Ascending aorta (tissue), 2 donors: ENCODE measurements around the gene ADORA1. TPM values are rescaled to one million over a fixed set of nuclear protein-coding genes. Genes with fewer than 3 reads are reported as not detected.

Source experiments
- DNase-seq, 2 donors: peaks; one replicate each; pipeline ENCODE4 v3.0.0-alpha.2; 2019; ENCODE audit warnings: low spot score in 2 of 2
- H3K27ac ChIP-seq, 2 donors: fragments of 200-600 bp; sonication (generic); one replicate each; pipeline ENCODE4 v1.5.1; 2016 to 2017; ENCODE audit warnings: mild to moderate bottlenecking in 1 of 2
- H3K27me3 ChIP-seq: fragments of 200-600 bp; sonication (generic); one replicate; pipeline ENCODE4 v1.5.1; 2017
- H3K36me3 ChIP-seq, 2 donors: fragments of 200-600 bp; sonication (generic); one replicate each; pipeline ENCODE4 v1.5.1; 2016
- H3K4me1 ChIP-seq, 2 donors: fragments of 200-600 bp; sonication (generic); one replicate each; pipeline ENCODE4 v1.5.1; 2016 to 2017; ENCODE audit warnings: mild to moderate bottlenecking in 1 of 2
- H3K4me3 ChIP-seq, 2 donors: fragments of 200-600 bp; sonication (generic); one replicate each; pipeline ENCODE4 v1.5.1; 2016 to 2017; ENCODE audit warnings: mild to moderate bottlenecking in 1 of 2
- H3K9me3 ChIP-seq, 2 donors: fragments of 200-600 bp; sonication (generic); one replicate each; pipeline ENCODE4 v1.5.1; 2016
- CTCF ChIP-seq, 3 experiments: fragments of 200-600 bp in 2 of 3; fragments of 450-650 bp in 1 of 3; sonication (generic) in 2 of 3; IDR thresholded peaks; one replicate each; pipeline ENCODE4 v1.5.1; 2016 to 2019; ENCODE audit warnings: antibody characterized with exemption in 3 of 3, mild to moderate bottlenecking in 1 of 3, moderate library complexity in 1 of 3
- intact Hi-C: fragments of 100-400 bp; cut with DNase I; formaldehyde crosslinking; loops from one replicate; pipeline ENCODE4 v1.15.1; 2023
- total RNA-seq: library from RNA; depleted of rRNA; stranded (reverse); fragments of >200 nt; gene quantifications from one replicate; pipeline ENCODE4 v1.1.0, GENCODE V29; 2016

The ADORA1 gene
- total RNA-seq, 1 donor from 2014 or later = 2.0 TPM

- Histone ChIP-seq H3K4me3 (no peak within 1 kb of the TSS), H3K9me3 (no peaks in the 10 kb centered on the region), H3K36me3 (no peaks in the 10 kb centered on the region), H3K27me3 (no peaks in the 10 kb centered on the region), H3K27ac (no peak within 1 kb of the TSS), H3K4me1 (no peaks in the 10 kb centered on the region)
- no peak for TF ChIP-seq CTCF (IDR thresholded peaks at IDR 0.05)
- intact Hi-C loops = no loop called here
- no peak for DNase-seq
Observed at GRCh38 chr1:203186446-203187303, 59.1 kb downstream of the ADORA1 start, which contains the start of gene CHI3L1. Gene CHI3L1 (minus strand): TSS chr1:203186704. CDS start chr1:203186623, 81 bp downstream.

- Histone ChIP-seq H3K27me3 (no peaks in the 10 kb centered on the region), H3K36me3 (no peaks in the 10 kb centered on the region), H3K27ac (no peak overlapping the region), H3K9me3 (no peaks in the 10 kb centered on the region), H3K4me1 (no peaks in the 10 kb centered on the region), H3K4me3 (no peak overlapping the region)
- no peak for TF ChIP-seq CTCF (IDR thresholded peaks at IDR 0.05)
- DNase-seq = no peak
- intact Hi-C loops = no loop called here
Observed at GRCh38 chr1:203187304-203187685, 59.8 kb downstream of the ADORA1 start.

GRCh38 chr1:203187689-203188264, 60.3 kb downstream of the ADORA1 start:
- Histone ChIP-seq H3K27me3 (no peaks in the 10 kb centered on the region), H3K4me3 (no peak overlapping the region), H3K4me1 (no peaks in the 10 kb centered on the region), H3K27ac (no peak overlapping the region), H3K9me3 (no peaks in the 10 kb centered on the region), H3K36me3 (no peaks in the 10 kb centered on the region)
- no peak for TF ChIP-seq CTCF (IDR thresholded peaks at IDR 0.05)
- intact Hi-C loops = no loop called here
- DNase-seq = no peak

- TF ChIP-seq CTCF (IDR thresholded peaks at IDR 0.05) = no peak
- H3K9me3 ChIP-seq = no peaks in the 10 kb centered on the region
- no peaks in the 10 kb centered on the region for H3K36me3 ChIP-seq
- no peaks in the 10 kb centered on the region for H3K27me3 ChIP-seq
- peak in 1 of 2 donors; percentile 24 for DNase-seq
- intact Hi-C loops = no loop called here
- H3K4me3 ChIP-seq = no peak overlapping the region
- no peaks in the 10 kb centered on the region for H3K4me1 ChIP-seq
- no peak overlapping the region for H3K27ac ChIP-seq
Observed at GRCh38 chr1:203188686-203189232, 61.2 kb downstream of the ADORA1 start.

- intact Hi-C loops = no loop called here
- peak in 1 of 2 donors; percentile 15 for DNase-seq
- TF ChIP-seq CTCF (IDR thresholded peaks at IDR 0.05) = no peak
- H3K27me3 ChIP-seq = no peaks in the 10 kb centered on the region
- no peaks in the 10 kb centered on the region for H3K9me3 ChIP-seq
- no peaks in the 10 kb centered on the region for H3K36me3 ChIP-seq
- H3K4me3 ChIP-seq = no peak overlapping the region
- H3K4me1 ChIP-seq = no peaks in the 10 kb centered on the region
- no peak overlapping the region for H3K27ac ChIP-seq
Observed at GRCh38 chr1:203189951-203190352, 62.4 kb downstream of the ADORA1 start.
